HCT116 (cell line): ENCODE measurements around the gene HEXB. TPM values are rescaled to one million over a fixed set of nuclear protein-coding genes. Genes with fewer than 3 reads are reported as not detected.

ENCODE experiments used
- ATAC-seq: fragments of 200-7000 bp; cut with Tn5 transposase; 2 replicates; pipeline ENCODE4 v1.9.1; 2020; ENCODE audit warnings: mild to moderate bottlenecking, moderate library complexity
- BruUV-seq: library from RNA; stranded (reverse); fragments of 400-500 nt; replicated peaks from 2 replicates; lab custom pipeline; 2021; lab: Mats Ljungman, UMichigan
- CTCF ChIA-PET: fragments of 300-600 bp; sonication (Branson Sonifier 250); formaldehyde crosslinking; loops from one replicate; lab custom pipeline; 2021; ENCODE audit warnings: antibody characterized with exemption; lab: Charles Lee
- POLR2A ChIA-PET: fragments of 300-600, 350-600 bp; sonication (Branson Sonifier 250); formaldehyde crosslinking; loops from one replicate; lab custom pipeline; 2021; ENCODE audit warnings: antibody characterized with exemption; lab: Charles Lee
- RAD21 ChIA-PET, 2 experiments: fragments of 300-600 bp; sonication (Branson Sonifier 250); formaldehyde crosslinking; loops; one replicate each; lab custom pipeline; 2023; ENCODE audit warnings: low total read pairs in 2 of 2; ENCODE audit not compliant: uncharacterized antibody in 2 of 2, unreplicated experiment in 2 of 2, low non-redundant PET in 1 of 2; lab: Charles Lee
- DNase-seq: peaks from one replicate; pipeline ENCODE4 v3.0.0-alpha.2; 2010; ENCODE audit warnings: low read depth, low spot score
- H2AFZ ChIP-seq: fragments of 200-600 bp; shearing (Covaris generic), sonication (generic); 2 replicates; pipeline ENCODE4 v1.6.1; 2017; ENCODE audit warnings: low read depth, mixed run types, mixed read lengths, antibody characterized with exemption, low read length; ENCODE audit not compliant: poor library complexity, severe bottlenecking
- H3K27ac ChIP-seq: 2 replicates; pipeline ENCODE4 v1.5.1; 2012; ENCODE audit warnings: low read depth, low read length
- H3K27me3 ChIP-seq: fragments of 200-600 bp; sonication (generic); 2 replicates; pipeline ENCODE4 v1.6.1; 2016; ENCODE audit warnings: mixed run types, low read length, mixed read lengths; ENCODE audit not compliant: insufficient read depth
- H3K36me3 ChIP-seq, 2 experiments: fragments of 200-500 bp in 1 of 2; fragments of 200-600 bp in 1 of 2; sonication (Bioruptor generic) in 1 of 2; sonication (generic) in 1 of 2; 2 replicates each; pipeline versions ENCODE4 v1.5.1 to v1.6.1; 2014 to 2016; ENCODE audit warnings: low read length in 2 of 2, inconsistent platforms in 1 of 2, mixed read lengths in 1 of 2, mixed run types in 1 of 2; ENCODE audit not compliant: insufficient read depth in 2 of 2, control insufficient read depth in 1 of 2
- H3K4me1 ChIP-seq, 2 experiments: fragments of 200-600 bp in 1 of 2; sonication (generic) in 1 of 2; 2 replicates each; pipeline versions ENCODE4 v1.5.1 to v1.6.1; 2012 to 2017; ENCODE audit warnings: low read length in 2 of 2, inconsistent platforms in 1 of 2, mild to moderate bottlenecking in 1 of 2, mixed read lengths in 1 of 2, mixed run types in 1 of 2, moderate library complexity in 1 of 2; ENCODE audit not compliant: insufficient read depth in 2 of 2, control insufficient read depth in 1 of 2
- H3K4me2 ChIP-seq: fragments of 200-600 bp; sonication (generic); 2 replicates; pipeline ENCODE4 v1.6.1; 2017; ENCODE audit warnings: mixed run types, low read length, mixed read lengths
- H3K4me3 ChIP-seq, 2 experiments: fragments of 200-600 bp in 1 of 2; sonication (generic) in 1 of 2; replicated peaks in 1 of 2; 2 replicates each; pipeline ENCODE4 v1.5.1; 2011 to 2016; ENCODE audit warnings: low read length in 2 of 2, control low read depth in 1 of 2, low read depth in 1 of 2, mild to moderate bottlenecking in 1 of 2, mixed read lengths in 1 of 2, mixed run types in 1 of 2
- H3K79me2 ChIP-seq: fragments of 200-600 bp; sonication (generic); 2 replicates; pipeline ENCODE4 v1.6.1; 2017; ENCODE audit warnings: mild to moderate bottlenecking, mixed run types, low read length, moderate library complexity, mixed read lengths; ENCODE audit not compliant: insufficient read depth
- H3K9ac ChIP-seq: fragments of 200-600 bp; sonication (generic); 2 replicates; pipeline ENCODE4 v1.6.1; 2016; ENCODE audit warnings: low read length, mixed read lengths
- H3K9me2 ChIP-seq: fragments of 200-600 bp; sonication (generic), shearing (Covaris generic); 2 replicates; pipeline ENCODE4 v1.6.1; 2017; ENCODE audit warnings: mixed run types, mild to moderate bottlenecking, moderate library complexity; ENCODE audit not compliant: insufficient read depth
- H3K9me3 ChIP-seq, 2 experiments: fragments of 200-500 bp in 1 of 2; fragments of 200-600 bp in 1 of 2; sonication (Bioruptor generic) in 1 of 2; sonication (generic) in 1 of 2; 2 replicates each; pipeline ENCODE4 v1.6.1; 2014 to 2017; ENCODE audit warnings: low read length in 2 of 2, mixed read lengths in 2 of 2, inconsistent platforms in 1 of 2, low read depth in 1 of 2, mild to moderate bottlenecking in 1 of 2, mixed run types in 1 of 2, moderate library complexity in 1 of 2; ENCODE audit not compliant: control insufficient read depth in 1 of 2, insufficient read depth in 1 of 2
- H4K20me1 ChIP-seq: fragments of 200-600 bp; sonication (generic), shearing (Covaris generic); 2 replicates; pipeline ENCODE4 v1.6.1; 2017; ENCODE audit warnings: mixed run types, mild to moderate bottlenecking, moderate library complexity; ENCODE audit not compliant: insufficient read depth
- JUND ChIP-seq: IDR thresholded peaks from 2 replicates; pipeline ENCODE4 v1.6.1; 2012
- POLR2A ChIP-seq: IDR thresholded peaks from 2 replicates; pipeline ENCODE4 v1.7.0; 2011; ENCODE audit warnings: borderline replicate concordance; ENCODE audit not compliant: insufficient read depth, insufficient read length; ENCODE audit errors: extremely low read depth
- intact Hi-C: fragments of 100-400 bp; cut with micrococcal nuclease; formaldehyde crosslinking; loops from 2 replicates; pipeline ENCODE4 v1.10.0; 2022
- total RNA-seq: library from RNA; stranded (reverse); gene quantifications from one replicate; pipeline ENCODE4 v1.2.1, GENCODE V29; 2021; ENCODE audit not compliant: unreplicated experiment
- TF ChIP-seq, protein P1 (sequence below): IDR thresholded peaks from 2 replicates; pipeline ENCODE4 v1.6.1; 2012
- TF ChIP-seq, protein P2 (sequence below): IDR thresholded peaks from 2 replicates; pipeline ENCODE4 v1.6.1; 2011; ENCODE audit warnings: mild to moderate bottlenecking, low read length, moderate library complexity; ENCODE audit not compliant: insufficient replicate concordance; ENCODE audit errors: extremely low read depth

HEXB gene
- total RNA-seq, 1 experiment from 2014 or later: 123 TPM

DNA sequence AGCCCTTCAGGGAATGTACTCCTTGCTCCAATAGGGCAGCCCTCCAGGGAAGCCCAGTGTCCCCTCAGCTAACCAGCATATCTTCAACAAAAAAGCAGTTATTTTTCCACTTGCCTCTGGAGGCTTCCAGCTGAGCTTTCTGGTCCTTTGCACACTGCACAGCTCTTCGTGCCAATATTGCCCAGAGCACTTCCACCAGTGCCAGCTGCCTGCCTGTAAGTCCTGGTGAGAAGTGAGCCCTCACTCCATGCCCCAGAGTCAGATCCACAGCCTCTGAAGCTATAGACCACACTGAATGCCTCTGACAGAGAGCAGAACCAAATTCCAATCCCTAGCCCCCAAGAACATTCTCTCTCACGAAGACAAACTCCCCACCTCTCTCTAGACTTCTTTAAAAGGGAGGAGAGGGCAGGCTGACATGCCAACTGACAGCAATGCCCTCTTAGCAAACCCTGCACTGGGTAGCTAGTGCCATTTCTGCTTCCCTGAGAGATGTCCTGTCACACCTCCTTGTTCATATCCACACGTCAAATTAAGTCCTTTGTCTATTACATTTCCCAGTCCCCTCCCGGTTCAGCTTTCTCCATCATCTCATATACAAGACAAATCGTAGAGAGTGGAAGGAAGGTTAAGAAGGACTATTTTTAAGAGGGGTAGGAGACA lies 12.7 kb upstream of the HEXB start:
- no peak for ATAC-seq
- intact Hi-C loops: loop anchor here (2.0 to 10.0 kb wide), 2 partner anchors 592 to 1582 kb away; no protein-coding TSS in a partner anchor
- no peak overlapping the region for H3K9ac ChIP-seq
- no peak overlapping the region for H3K4me3 ChIP-seq
- no peak overlapping the region for H3K4me2 ChIP-seq
- H2AFZ ChIP-seq: no peak overlapping the region
- no peaks in the 10 kb centered on the region for H3K9me2 ChIP-seq
- no peaks in the 10 kb centered on the region for H3K79me2 ChIP-seq
- H3K4me1 ChIP-seq: peaks cover 0 to 6% of the 10 kb centered on the region in 2 experiments; a peak in 2 of 4 replicates
- H3K27ac ChIP-seq: no peak overlapping the region
- POLR2A ChIA-PET: no interaction called here
- H3K9me3 ChIP-seq: no peaks in the 10 kb centered on the region
- TF ChIP-seq JUND (no peak), POLR2A (no peak)
- TF ChIP-seq, protein P1, sequence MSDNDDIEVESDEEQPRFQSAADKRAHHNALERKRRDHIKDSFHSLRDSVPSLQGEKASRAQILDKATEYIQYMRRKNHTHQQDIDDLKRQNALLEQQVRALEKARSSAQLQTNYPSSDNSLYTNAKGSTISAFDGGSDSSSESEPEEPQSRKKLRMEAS: no peak
- TF ChIP-seq, protein P2, sequence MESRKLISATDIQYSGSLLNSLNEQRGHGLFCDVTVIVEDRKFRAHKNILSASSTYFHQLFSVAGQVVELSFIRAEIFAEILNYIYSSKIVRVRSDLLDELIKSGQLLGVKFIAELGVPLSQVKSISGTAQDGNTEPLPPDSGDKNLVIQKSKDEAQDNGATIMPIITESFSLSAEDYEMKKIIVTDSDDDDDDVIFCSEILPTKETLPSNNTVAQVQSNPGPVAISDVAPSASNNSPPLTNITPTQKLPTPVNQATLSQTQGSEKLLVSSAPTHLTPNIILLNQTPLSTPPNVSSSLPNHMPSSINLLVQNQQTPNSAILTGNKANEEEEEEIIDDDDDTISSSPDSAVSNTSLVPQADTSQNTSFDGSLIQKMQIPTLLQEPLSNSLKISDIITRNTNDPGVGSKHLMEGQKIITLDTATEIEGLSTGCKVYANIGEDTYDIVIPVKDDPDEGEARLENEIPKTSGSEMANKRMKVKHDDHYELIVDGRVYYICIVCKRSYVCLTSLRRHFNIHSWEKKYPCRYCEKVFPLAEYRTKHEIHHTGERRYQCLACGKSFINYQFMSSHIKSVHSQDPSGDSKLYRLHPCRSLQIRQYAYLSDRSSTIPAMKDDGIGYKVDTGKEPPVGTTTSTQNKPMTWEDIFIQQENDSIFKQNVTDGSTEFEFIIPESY: no peak
- CTCF ChIA-PET: interaction anchor here (2.7 kb wide), 1 partner anchor 246 kb away, joined by 10 read pairs; no protein-coding TSS in a partner anchor
- no peaks in the 10 kb centered on the region for H4K20me1 ChIP-seq
- H3K27me3 ChIP-seq: no peaks in the 10 kb centered on the region
- no peak for DNase-seq
- BruUV-seq: no TSS peak
- H3K36me3 ChIP-seq: no peaks in the 10 kb centered on the region
- RAD21 ChIA-PET: interaction anchor here (0.6 to 1.3 kb wide), 2 partner anchors 11 to 246 kb away, joined by 3 to 5 read pairs; no protein-coding TSS in a partner anchor
